NCI-H1694 (cell line): ENCODE measurements around the gene TXNL1.
A peak's percentile ranks its signal among the peaks of the same experiment; 100 is the strongest.
"Not testable (repeated sequence)": the region's sequence is repeated elsewhere in the genome, so short reads cannot be mapped to it uniquely, and the experiment has no call there.

Source experiments
- DNase-seq: peaks from one replicate; lab custom pipeline; 2025; lab: John Stamatoyannopoulos, UW

Gene TXNL1

GRCh38 chr18:56638232-56639103 is at the start of gene TXNL1:
Gene TXNL1 (minus strand): TSS chr18:56638592. CDS start chr18:56638440, 152 bp downstream.
- DNase-seq: peak; percentile 94

- DNase-seq: no peak
Measured at GRCh38 chr18:56684277-56684676, 45.9 kb upstream of the TXNL1 start.

GRCh38 chr18:56678836-56679565 is 40.6 kb upstream of the TXNL1 start:
- no peak for DNase-seq

- DNase-seq: no peak
Measured at GRCh38 chr18:56676639-56677038, 38.2 kb upstream of the TXNL1 start.

GRCh38 chr18:56672981-56673380 is 34.6 kb upstream of the TXNL1 start:
- DNase-seq: no peak

- DNase-seq: no peak
Measured at GRCh38 chr18:56672391-56672790, 34.0 kb upstream of the TXNL1 start.

GRCh38 chr18:56662902-56663301 is 24.5 kb upstream of the TXNL1 start:
- DNase-seq: no peak

GRCh38 chr18:56662502-56662901 is 24.1 kb upstream of the TXNL1 start:
- no peak for DNase-seq

- DNase-seq: no peak
Measured at GRCh38 chr18:56662063-56662408, 23.6 kb upstream of the TXNL1 start.

GRCh38 chr18:56661360-56662062 is 23.1 kb upstream of the TXNL1 start:
- DNase-seq: no peak

- DNase-seq: no peak
Measured at GRCh38 chr18:56660655-56661054, 22.3 kb upstream of the TXNL1 start.

GRCh38 chr18:56659111-56659510 is 20.7 kb upstream of the TXNL1 start:
- DNase-seq: no peak

- no peak for DNase-seq
Measured at GRCh38 chr18:56658261-56658660, 19.9 kb upstream of the TXNL1 start.

GRCh38 chr18:56654280-56654679 is 15.9 kb upstream of the TXNL1 start:
- DNase-seq: not testable (repeated sequence)

- DNase-seq: no peak
Measured at GRCh38 chr18:56652802-56653201, 14.4 kb upstream of the TXNL1 start.

GRCh38 chr18:56651771-56652092 is 13.3 kb upstream of the TXNL1 start:
- DNase-seq: no peak

- peak; percentile 91 for DNase-seq
Measured at GRCh38 chr18:56650944-56651770, 12.8 kb upstream of the TXNL1 start, which contains the start of gene WDR7. Gene WDR7 (plus strand): TSS chr18:56651359. CDS start chr18:56672516, 21,157 bp downstream.

- DNase-seq: no peak
Measured at GRCh38 chr18:56649996-56650395, 11.6 kb upstream of the TXNL1 start.

GRCh38 chr18:56647951-56648893 is 9.8 kb upstream of the TXNL1 start:
- no peak for DNase-seq

- DNase-seq: no peak
Measured at GRCh38 chr18:56647071-56647470, 8.7 kb upstream of the TXNL1 start.
